Keratinocyte (primary cell): Measurements from ENCODE around the gene NPSR1. TPM values are rescaled to one million over a fixed set of nuclear protein-coding genes. Genes with fewer than 3 reads are reported as not detected.

Experiments
- DNase-seq: peaks from one replicate; pipeline ENCODE4 v3.0.0-alpha.2; 2011; ENCODE audit warnings: low read depth, missing footprints, low spot score
- FAIRE-seq: peaks from 2 replicates; lab custom pipeline; 2011; peaks lifted over from hg19 to GRCh38; lab: Jason Lieb, UNC
- H2AFZ ChIP-seq: 2 replicates; pipeline ENCODE4 v1.6.0; 2012; ENCODE audit warnings: low read length, control low read depth, inconsistent platforms; ENCODE audit not compliant: control insufficient read depth
- H3K27ac ChIP-seq: 2 replicates; pipeline ENCODE4 v1.5.1; 2011; ENCODE audit warnings: low read length; ENCODE audit not compliant: control insufficient read depth, insufficient read depth
- H3K27me3 ChIP-seq: 3 replicates; pipeline ENCODE4 v1.6.0; 2011; ENCODE audit warnings: low read length; ENCODE audit not compliant: control insufficient read depth, insufficient read depth; ENCODE audit errors: extremely low read depth
- H3K36me3 ChIP-seq, 2 experiments: 2 replicates in 1 of 2; 3 replicates in 1 of 2; pipeline ENCODE4 v1.5.1; 2011; ENCODE audit warnings: low read length in 2 of 2, mild to moderate bottlenecking in 1 of 2; ENCODE audit not compliant: control insufficient read depth in 2 of 2, insufficient read depth in 2 of 2; ENCODE audit errors: extremely low read depth in 1 of 2
- H3K4me1 ChIP-seq: 3 replicates; pipeline ENCODE4 v1.5.1; 2011; ENCODE audit warnings: low read length; ENCODE audit not compliant: control insufficient read depth, insufficient read depth; ENCODE audit errors: extremely low read depth
- H3K4me2 ChIP-seq: 3 replicates; pipeline ENCODE4 v1.6.0; 2011; ENCODE audit warnings: low read depth, low read length; ENCODE audit not compliant: control insufficient read depth, insufficient read depth; ENCODE audit errors: extremely low read depth
- H3K4me3 ChIP-seq, 3 experiments: fragments of 200-600 bp in 1 of 3; sonication (generic) in 1 of 3; 2 replicates in 2 of 3; 3 replicates in 1 of 3; pipeline ENCODE4 v1.5.1; 2011 to 2016; ENCODE audit warnings: low read length in 3 of 3, mild to moderate bottlenecking in 3 of 3, control low read depth in 2 of 3, inconsistent platforms in 1 of 3, low read depth in 1 of 3, mixed read lengths in 1 of 3, mixed run types in 1 of 3, moderate library complexity in 1 of 3; ENCODE audit not compliant: control insufficient read depth in 2 of 3, insufficient read depth in 2 of 3; ENCODE audit errors: extremely low read depth in 1 of 3
- H3K79me2 ChIP-seq: 2 replicates; pipeline ENCODE4 v1.6.0; 2012; ENCODE audit warnings: low read length; ENCODE audit not compliant: control insufficient read depth, insufficient read depth
- H3K9ac ChIP-seq: 3 replicates; pipeline ENCODE4 v1.6.0; 2011; ENCODE audit warnings: low read length; ENCODE audit not compliant: control insufficient read depth, insufficient read depth; ENCODE audit errors: extremely low read depth
- H3K9me1 ChIP-seq: 3 replicates; pipeline ENCODE4 v1.6.0; 2011; ENCODE audit warnings: low read length; ENCODE audit not compliant: control insufficient read depth, insufficient read depth; ENCODE audit errors: extremely low read depth
- H3K9me3 ChIP-seq: 2 replicates; pipeline ENCODE4 v1.5.1; 2012; ENCODE audit warnings: low read depth, low read length; ENCODE audit not compliant: control insufficient read depth
- H4K20me1 ChIP-seq: 3 replicates; pipeline ENCODE4 v1.6.0; 2011; ENCODE audit warnings: low read length; ENCODE audit not compliant: control insufficient read depth, insufficient read depth; ENCODE audit errors: extremely low read depth
- CTCF ChIP-seq, 3 experiments: IDR thresholded peaks in 1 of 3; conservative IDR thresholded peaks in 1 of 3; optimal IDR thresholded peaks in 1 of 3; 2 replicates in 2 of 3; 3 replicates in 1 of 3; pipeline versions ENCODE3 to v1.5.1; 2011; ENCODE audit warnings: low read length in 3 of 3, mild to moderate bottlenecking in 3 of 3, moderate library complexity in 2 of 3, control low read depth in 1 of 3, inconsistent platforms in 1 of 3; ENCODE audit not compliant: insufficient read depth in 2 of 3; ENCODE audit errors: extremely low read depth in 1 of 3
- EZH2 ChIP-seq: IDR thresholded peaks from one replicate; pipeline ENCODE4 v1.6.1; 2012; ENCODE audit warnings: inconsistent platforms, mild to moderate bottlenecking, low read length, moderate library complexity
- dilution Hi-C: fragments of 300-500 bp; cut with MboI; formaldehyde crosslinking; loops from one replicate; pipeline ENCODE4 v1.7.0; 2020; ENCODE audit warnings: low sequenced_read_pairs; ENCODE audit not compliant: extremely low pct_ligation_motif_present
- polyA plus RNA-seq, 5 experiments: library from polyadenylated mRNA; depleted of rRNA in 3 of 5; stranded (reverse) in 3 of 5; stranded (forward) in 1 of 5; unstranded in 1 of 5; fragments of >200 nt; gene quantifications; 1 replicate in 1 of 5; 2 replicates in 3 of 5; 3 replicates in 1 of 5; pipeline versions ENCODE4 v1.2.1 to v1.2.3, GENCODE V29; 2011 to 2012; ENCODE audit warnings: missing spikeins in 2 of 5, low read depth in 1 of 5, low replicate concordance in 1 of 5

The NPSR1 gene
- polyA plus RNA-seq, 1 donor (not counting 4 experiments of a cell fraction or from before 2014, with no cell fraction given): not detected

- FAIRE-seq: no peak
- no peaks in the 10 kb centered on the region for H3K4me1 ChIP-seq
- dilution Hi-C loops: no loop called here
Measured at GRCh38 chr7:34761206-34761605, 103.2 kb downstream of the NPSR1 start.

GRCh38 chr7:34761627-34762026 lies 103.6 kb downstream of the NPSR1 start:
- Histone ChIP-seq H3K27me3 (no peaks in the 10 kb centered on the region), H3K36me3 (no peaks in the 10 kb centered on the region), H3K9me3 (no peaks in the 10 kb centered on the region), H3K9me1 (no peaks in the 10 kb centered on the region), H3K4me3 (no peak overlapping the region), H3K27ac (no peak overlapping the region), H3K9ac (no peak overlapping the region), H4K20me1 (no peaks in the 10 kb centered on the region), H3K79me2 (no peaks in the 10 kb centered on the region), H3K4me2 (no peak overlapping the region), H2AFZ (no peak overlapping the region), H3K4me1 (no peaks in the 10 kb centered on the region)
- TF ChIP-seq EZH2 (no peak), CTCF (optimal IDR thresholded peaks at IDR 0.05 in 1 of 3, IDR thresholded peaks at IDR 0.05 in 1 of 3, conservative IDR thresholded peaks at IDR 0.05 in 1 of 3; ENCODE audit: extremely low read depth in 1 of 3, insufficient read depth in 2 of 3, low read length in 3 of 3) (no peak)
- dilution Hi-C loops: no loop called here
- DNase-seq (no peak), FAIRE-seq (no peak)

More at GRCh38 chr7:34761206-34761605, 103.2 kb downstream of the NPSR1 start:
- no peak overlapping the region for H3K9ac ChIP-seq
- H4K20me1 ChIP-seq: no peaks in the 10 kb centered on the region
- no peaks in the 10 kb centered on the region for H3K79me2 ChIP-seq
- no peak overlapping the region for H2AFZ ChIP-seq
- no peak overlapping the region for H3K4me2 ChIP-seq
- TF ChIP-seq EZH2: no peak
- TF ChIP-seq CTCF (optimal IDR thresholded peaks at IDR 0.05 in 1 of 3, IDR thresholded peaks at IDR 0.05 in 1 of 3, conservative IDR thresholded peaks at IDR 0.05 in 1 of 3; ENCODE audit: extremely low read depth in 1 of 3, insufficient read depth in 2 of 3, low read length in 3 of 3): no peak
- no peaks in the 10 kb centered on the region for H3K36me3 ChIP-seq
- H3K9me3 ChIP-seq: no peaks in the 10 kb centered on the region
- H3K9me1 ChIP-seq: no peaks in the 10 kb centered on the region
- H3K4me3 ChIP-seq: no peak overlapping the region
- no peak overlapping the region for H3K27ac ChIP-seq
- no peak for DNase-seq
- no peaks in the 10 kb centered on the region for H3K27me3 ChIP-seq
